Activated CD4-positive, alpha-beta T cell treated with anti-CD3 and anti-CD28 coated beads, Interleukin-10, Interleukin-2, amounts not matched to agents 100 ng/mL and 50 ng/mL, durations not matched to agents 16 hours and 8 hours (primary cell): ENCODE data around the gene ENPP7.

Source experiments
- DNase-seq: peaks from one replicate; pipeline ENCODE4 v3.0.0-alpha.2; 2020

ENPP7 gene

GRCh38 chr17:79779084-79779529, 48.4 kb downstream of the ENPP7 start:
- no peak for DNase-seq

GRCh38 chr17:79779661-79780365, 49.1 kb downstream of the ENPP7 start:
- no peak for DNase-seq

- DNase-seq: no peak
Measured at GRCh38 chr17:79781012-79781650, 50.4 kb downstream of the ENPP7 start.

- DNase-seq: no peak
Measured at GRCh38 chr17:79781736-79782575, 51.2 kb downstream of the ENPP7 start.

GRCh38 chr17:79783891-79784290, 53.1 kb downstream of the ENPP7 start:
- no peak for DNase-seq

GRCh38 chr17:79784353-79785016, 53.7 kb downstream of the ENPP7 start:
- DNase-seq: no peak

- DNase-seq: no peak
Measured at GRCh38 chr17:79785017-79785899, 54.5 kb downstream of the ENPP7 start.

GRCh38 chr17:79785900-79786810, 55.4 kb downstream of the ENPP7 start:
- DNase-seq: no peak

- no peak for DNase-seq
Measured at GRCh38 chr17:79786930-79787643, 56.3 kb downstream of the ENPP7 start.

GRCh38 chr17:79788455-79788854, 57.7 kb downstream of the ENPP7 start:
- no peak for DNase-seq

- no peak for DNase-seq
Measured at GRCh38 chr17:79788989-79789942, 58.5 kb downstream of the ENPP7 start.

GRCh38 chr17:79789943-79790804, 59.4 kb downstream of the ENPP7 start:
- DNase-seq: peak; percentile 31

- DNase-seq: no peak
Measured at GRCh38 chr17:79790805-79791734, 60.3 kb downstream of the ENPP7 start.

GRCh38 chr17:79791735-79792161, 61.0 kb downstream of the ENPP7 start:
- DNase-seq: no peak
